PFSK-1 (cell line): ENCODE data around the gene HEMK1.

Experiments
- FOXP2 ChIP-seq: optimal IDR thresholded peaks from 2 replicates; pipeline ENCODE3; 2011; ENCODE audit warnings: borderline replicate concordance, control low read depth, inconsistent platforms; ENCODE audit not compliant: insufficient read depth; ENCODE audit errors: extremely low read length, extremely low read depth
- POLR2AphosphoS5 ChIP-seq: IDR thresholded peaks from 2 replicates; pipeline ENCODE4 v1.6.1; 2012; ENCODE audit warnings: low read depth, mild to moderate bottlenecking, control low read depth, low read length, moderate library complexity
- SIN3A ChIP-seq: IDR thresholded peaks from 2 replicates; pipeline ENCODE4 v1.6.1; 2012; ENCODE audit warnings: mild to moderate bottlenecking, low read length, moderate library complexity, borderline replicate concordance; ENCODE audit not compliant: insufficient read depth
- TAF1 ChIP-seq: IDR thresholded peaks from 2 replicates; pipeline ENCODE4 v1.6.1; 2012; ENCODE audit warnings: low read length, control low read depth, borderline replicate concordance; ENCODE audit not compliant: insufficient read depth
- TF ChIP-seq, protein P1 (sequence below), 2 experiments: IDR thresholded peaks; 2 replicates each; pipeline versions ENCODE4 v1.6.1 to v1.8.0; 2011 to 2012; ENCODE audit warnings: low read depth in 2 of 2, low read length in 2 of 2, control low read depth in 1 of 2, inconsistent platforms in 1 of 2, mild to moderate bottlenecking in 1 of 2, moderate library complexity in 1 of 2; ENCODE audit not compliant: insufficient read depth in 1 of 2

HEMK1 gene

DNA sequence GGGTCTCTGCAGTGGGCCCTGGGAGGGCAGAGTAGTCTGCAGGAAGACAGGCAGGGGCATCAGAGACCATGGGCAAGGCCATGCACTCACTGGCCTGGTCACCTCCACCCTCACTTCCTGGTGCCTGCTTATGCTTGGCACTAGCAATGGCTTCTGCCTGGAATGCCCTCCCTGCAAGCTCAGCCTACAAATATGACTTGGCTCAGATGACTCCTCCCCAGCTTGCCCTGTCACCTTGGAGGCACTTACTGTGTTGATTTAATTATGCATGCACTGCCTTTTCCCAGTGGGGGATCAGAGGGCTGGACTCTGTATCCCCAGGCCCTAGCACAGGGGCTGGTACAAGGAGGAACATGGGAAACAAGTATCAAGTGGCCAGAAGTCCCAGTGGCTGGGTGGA, 9.6 kb upstream of the HEMK1 start:
- TF ChIP-seq FOXP2 (no peak), SIN3A (no peak), TAF1 (no peak)

DNA sequence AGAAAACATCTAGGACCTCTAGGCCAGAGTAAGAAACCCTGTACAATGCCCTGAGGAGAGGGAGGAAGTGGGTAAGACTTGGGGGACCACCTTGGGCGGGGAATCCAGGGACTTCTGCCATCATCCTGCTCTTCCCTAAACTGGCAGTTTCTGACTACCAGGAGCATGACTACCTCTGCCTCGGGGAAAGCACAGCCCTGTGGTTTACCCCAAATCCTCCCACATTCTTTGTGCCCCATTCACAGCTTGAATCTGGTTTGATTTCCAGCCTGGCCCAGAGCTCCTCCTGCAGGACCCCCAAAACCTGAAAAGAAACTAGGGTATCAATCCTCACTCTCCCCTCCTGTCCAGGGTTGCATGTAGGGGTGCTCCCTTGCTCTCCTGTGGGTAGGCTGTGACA, 6.5 kb upstream of the HEMK1 start:
- TF ChIP-seq, protein P1, sequence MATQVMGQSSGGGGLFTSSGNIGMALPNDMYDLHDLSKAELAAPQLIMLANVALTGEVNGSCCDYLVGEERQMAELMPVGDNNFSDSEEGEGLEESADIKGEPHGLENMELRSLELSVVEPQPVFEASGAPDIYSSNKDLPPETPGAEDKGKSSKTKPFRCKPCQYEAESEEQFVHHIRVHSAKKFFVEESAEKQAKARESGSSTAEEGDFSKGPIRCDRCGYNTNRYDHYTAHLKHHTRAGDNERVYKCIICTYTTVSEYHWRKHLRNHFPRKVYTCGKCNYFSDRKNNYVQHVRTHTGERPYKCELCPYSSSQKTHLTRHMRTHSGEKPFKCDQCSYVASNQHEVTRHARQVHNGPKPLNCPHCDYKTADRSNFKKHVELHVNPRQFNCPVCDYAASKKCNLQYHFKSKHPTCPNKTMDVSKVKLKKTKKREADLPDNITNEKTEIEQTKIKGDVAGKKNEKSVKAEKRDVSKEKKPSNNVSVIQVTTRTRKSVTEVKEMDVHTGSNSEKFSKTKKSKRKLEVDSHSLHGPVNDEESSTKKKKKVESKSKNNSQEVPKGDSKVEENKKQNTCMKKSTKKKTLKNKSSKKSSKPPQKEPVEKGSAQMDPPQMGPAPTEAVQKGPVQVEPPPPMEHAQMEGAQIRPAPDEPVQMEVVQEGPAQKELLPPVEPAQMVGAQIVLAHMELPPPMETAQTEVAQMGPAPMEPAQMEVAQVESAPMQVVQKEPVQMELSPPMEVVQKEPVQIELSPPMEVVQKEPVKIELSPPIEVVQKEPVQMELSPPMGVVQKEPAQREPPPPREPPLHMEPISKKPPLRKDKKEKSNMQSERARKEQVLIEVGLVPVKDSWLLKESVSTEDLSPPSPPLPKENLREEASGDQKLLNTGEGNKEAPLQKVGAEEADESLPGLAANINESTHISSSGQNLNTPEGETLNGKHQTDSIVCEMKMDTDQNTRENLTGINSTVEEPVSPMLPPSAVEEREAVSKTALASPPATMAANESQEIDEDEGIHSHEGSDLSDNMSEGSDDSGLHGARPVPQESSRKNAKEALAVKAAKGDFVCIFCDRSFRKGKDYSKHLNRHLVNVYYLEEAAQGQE (IDR thresholded peaks at IDR 0.05; ENCODE audit: insufficient read depth in 1 of 2, low read depth in 2 of 2, low read length in 2 of 2), result no peak
- TF ChIP-seq SIN3A (no peak), POLR2AphosphoS5 (no peak), FOXP2 (no peak), TAF1 (no peak)

DNA sequence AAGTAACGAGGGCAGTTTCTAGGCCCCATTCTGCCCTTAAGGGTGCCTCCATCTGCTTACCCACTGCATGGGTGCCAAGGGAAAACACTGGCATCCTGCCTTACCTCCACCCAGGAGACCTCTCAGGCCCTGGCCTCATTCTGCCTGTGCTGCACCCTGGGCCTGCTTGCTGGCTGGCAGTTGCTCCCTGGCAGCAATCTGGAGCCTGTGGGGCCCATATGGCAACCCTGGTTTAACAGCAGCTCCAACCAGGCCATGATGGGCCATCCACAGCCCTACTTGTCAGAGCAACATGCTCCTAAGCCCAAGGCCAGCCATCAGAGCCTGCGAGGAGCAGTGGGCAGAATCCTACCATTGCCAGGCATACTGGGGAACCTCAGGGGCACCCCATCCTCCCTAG, 5.5 kb upstream of the HEMK1 start:
- no peak for TF ChIP-seq TAF1
- TF ChIP-seq, protein P1 (IDR thresholded peaks at IDR 0.05; ENCODE audit: insufficient read depth in 1 of 2, low read depth in 2 of 2, low read length in 2 of 2), result no peak
- TF ChIP-seq SIN3A, result no peak
- TF ChIP-seq FOXP2, result no peak
- no peak for TF ChIP-seq POLR2AphosphoS5

DNA sequence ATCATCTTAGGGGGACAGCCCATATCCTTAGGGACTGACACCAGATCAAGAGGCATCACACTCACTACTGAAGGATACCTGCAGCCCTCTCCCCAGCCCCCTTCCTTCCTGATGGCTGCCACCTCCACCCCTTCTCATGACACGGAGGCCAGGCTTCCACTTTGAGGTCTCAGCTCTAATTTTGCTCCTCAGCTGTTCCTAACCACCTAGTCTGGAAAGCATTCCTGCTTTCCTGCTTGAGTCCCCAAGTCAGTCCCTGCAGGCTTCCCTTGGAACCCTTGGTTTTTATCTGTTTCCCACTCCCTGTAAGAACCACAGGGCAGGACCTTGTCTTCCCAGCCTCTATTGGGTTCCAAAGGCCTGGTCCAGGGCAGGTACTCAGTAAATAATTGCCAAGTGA, 5.0 kb upstream of the HEMK1 start:
- TF ChIP-seq FOXP2 (no peak), POLR2AphosphoS5 (no peak), TAF1 (no peak), SIN3A (no peak)
- TF ChIP-seq, protein P1 (IDR thresholded peaks at IDR 0.05; ENCODE audit: insufficient read depth in 1 of 2, low read depth in 2 of 2, low read length in 2 of 2), result no peak

DNA sequence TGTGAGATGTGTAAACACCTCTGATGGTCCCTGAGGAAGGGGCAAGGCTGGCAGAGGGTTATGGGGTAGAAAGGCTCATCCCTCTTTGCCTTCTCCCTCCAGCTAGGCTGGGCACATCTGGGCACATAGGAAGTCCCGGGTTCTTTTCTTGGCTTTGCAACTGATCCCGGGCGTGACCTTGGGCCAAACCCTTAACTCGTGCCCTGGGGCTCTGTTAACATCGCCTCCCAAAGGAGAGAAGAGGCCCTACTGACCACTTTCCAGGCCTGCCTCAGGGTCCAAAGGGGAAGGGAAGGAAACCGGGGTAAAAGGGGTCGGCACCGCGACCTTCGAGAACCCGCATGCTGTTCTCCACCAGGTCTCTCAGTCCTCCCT, 2.3 kb upstream of the HEMK1 start:
- no peak for TF ChIP-seq SIN3A
- TF ChIP-seq, protein P1 (IDR thresholded peaks at IDR 0.05; ENCODE audit: insufficient read depth in 1 of 2, low read depth in 2 of 2, low read length in 2 of 2), result no peak
- TF ChIP-seq POLR2AphosphoS5, result no peak
- no peak for TF ChIP-seq TAF1
- no peak for TF ChIP-seq FOXP2
